HepG2 (cell line): Measurements from ENCODE around the gene FTL. TPM values are rescaled to one million over a fixed set of nuclear protein-coding genes. Genes with fewer than 3 reads are reported as not detected.

Experiments used
- CHD2 ChIP-seq: IDR thresholded peaks from 2 replicates; pipeline ENCODE4 v1.6.1; 2011; ENCODE audit warnings: low read depth, low read length, improper control_type of control experiment
- HNRNPH1 ChIP-seq: fragments of 200-400 bp; formaldehyde crosslinking; optimal IDR thresholded peaks from 2 replicates; pipeline ENCODE3; 2017; ENCODE audit warnings: mild to moderate bottlenecking, low read depth, low read length
- PATZ1 ChIP-seq: sonication (generic); formaldehyde crosslinking; IDR thresholded peaks from 2 replicates; pipeline ENCODE4 v1.4.0; 2020; ENCODE audit warnings: missing genetic modification reagents
- RBFOX2 ChIP-seq: fragments of 200-400 bp; formaldehyde crosslinking; IDR thresholded peaks from 2 replicates; pipeline ENCODE4 v1.6.1; 2017; ENCODE audit warnings: low read depth, mild to moderate bottlenecking, low read length
- SNAPC4 ChIP-seq: sonication (generic); formaldehyde crosslinking; IDR thresholded peaks from 2 replicates; pipeline ENCODE4 v1.4.0; 2020; ENCODE audit warnings: mild to moderate bottlenecking, missing genetic modification reagents
- TFE3 ChIP-seq: IDR thresholded peaks from 2 replicates; pipeline ENCODE4 v1.6.1; 2016
- ZC3H4 ChIP-seq: sonication (generic); formaldehyde crosslinking; IDR thresholded peaks from 2 replicates; pipeline ENCODE4 v1.4.0; 2020; ENCODE audit warnings: missing genetic modification reagents, borderline replicate concordance
- ZNF281 ChIP-seq: sonication (generic); formaldehyde crosslinking; IDR thresholded peaks from 2 replicates; pipeline ENCODE4 v1.4.0; 2020; ENCODE audit warnings: missing genetic modification reagents, borderline replicate concordance
- ZNF446 ChIP-seq: sonication (generic); formaldehyde crosslinking; IDR thresholded peaks from 2 replicates; pipeline ENCODE4 v1.5.0; 2020; ENCODE audit warnings: mild to moderate bottlenecking, missing genetic modification reagents
- ZNF619 ChIP-seq: sonication (generic); formaldehyde crosslinking; IDR thresholded peaks from 2 replicates; pipeline ENCODE4 v1.4.0; 2020; ENCODE audit warnings: mild to moderate bottlenecking, missing genetic modification reagents
- ZNF709 ChIP-seq: sonication (generic); formaldehyde crosslinking; IDR thresholded peaks from 2 replicates; pipeline ENCODE4 v1.5.0; 2020; ENCODE audit warnings: mild to moderate bottlenecking, missing genetic modification reagents
- ZNF790 ChIP-seq: sonication (generic); formaldehyde crosslinking; IDR thresholded peaks from 2 replicates; pipeline ENCODE4 v1.8.0; 2022; ENCODE audit warnings: missing genetic modification reagents, mild to moderate bottlenecking, borderline replicate concordance
- polyA plus RNA-seq, 8 experiments: library from polyadenylated mRNA; depleted of rRNA in 3 of 8; stranded (reverse) in 7 of 8; unstranded in 1 of 8; fragments of >200 nt; fragmentation: Illumina TruSeq in 4 of 8; extraction: Trizol in 4 of 8; gene quantifications; 2 replicates each; pipeline versions ENCODE4 v1.2.1 to v1.2.3, GENCODE V29; 2011 to 2016; ENCODE audit warnings: low read depth in 4 of 8, missing spikeins in 1 of 8, mixed read lengths in 1 of 8; ENCODE audit not compliant: insufficient read depth in 1 of 8
- total RNA-seq, 5 experiments: library from RNA; depleted of rRNA; stranded (reverse); fragments of >200 nt; fragmentation: Illumina TruSeq; extraction: Trizol; gene quantifications; 2 replicates each; pipeline ENCODE4 v1.2.3, GENCODE V29; 2016; ENCODE audit warnings: low read depth in 1 of 5

The FTL gene
- total and polyA plus RNA-seq, 2 of the 13 experiments (the other 11 are each of a cell fraction or from before 2014, with no cell fraction given): 2,721 to 8,800 TPM

- TF ChIP-seq TFE3 (CRISPR knock-in tag) (0 out of 2 replicates have a peak, but pooled peaks have one; percentile 2), SNAPC4 (CRISPR knock-in tag) (0 out of 2 replicates have a peak, but pooled peaks have one; percentile 7), ZNF709 (CRISPR knock-in tag) (0 out of 2 replicates have a peak, but pooled peaks have one; percentile 5), ZC3H4 (0 out of 2 replicates have a peak, but pooled peaks have one; percentile 56), ZNF446 (CRISPR knock-in tag) (peak; percentile 57; the same call in 1 of the 2 replicates), ZNF790 (CRISPR knock-in tag) (0 out of 2 replicates have a peak, but pooled peaks have one; percentile 8), RBFOX2 (peak; percentile 17; the same call in 1 of the 2 replicates), ZNF619 (no peak), PATZ1 (CRISPR knock-in tag) (0 out of 2 replicates have a peak, but pooled peaks have one; percentile 69), ZNF281 (CRISPR knock-in tag) (peak; percentile 92), HNRNPH1 (peak; percentile 27), CHD2 (0 out of 2 replicates have a peak, but pooled peaks have one; percentile 3)
These were observed 687 bp upstream of the FTL start (continued) for GRCh38 chr19:48964205-48965039.
